GM21528 (cell line): Measurements from ENCODE around the gene SHE.
"Not testable (repeated sequence)": the region's sequence is repeated elsewhere in the genome, so short reads cannot be mapped to it uniquely, and the experiment has no call there.

ENCODE experiments used
- ATAC-seq: cut with Tn5 transposase; IDR thresholded peaks from one replicate; pipeline ENCODE4 v1.9.1; 2021; ENCODE audit warnings: mild to moderate bottlenecking, moderate library complexity; ENCODE audit not compliant: unreplicated experiment, low FRiP score

Gene SHE

DNA sequence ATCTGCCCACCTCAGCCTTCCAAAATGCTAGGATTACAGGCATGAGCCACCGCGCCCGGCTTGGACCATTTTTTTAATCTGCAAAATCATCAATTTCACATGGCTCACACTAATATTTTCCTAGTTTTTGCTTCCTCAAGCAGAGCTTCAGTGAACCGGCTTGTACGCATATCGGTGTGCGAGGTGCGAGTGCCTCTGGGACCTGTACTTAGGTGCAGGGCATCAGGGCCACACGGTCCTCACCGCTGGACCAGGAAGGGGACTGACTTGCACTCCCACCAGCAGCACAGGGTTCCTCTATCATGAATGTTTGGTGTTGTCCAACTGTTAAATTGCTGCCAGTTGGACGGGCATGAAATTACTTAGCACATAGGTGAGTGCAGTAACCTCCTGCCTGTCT is 15.4 kb upstream of the SHE start:
- no peak for ATAC-seq

DNA sequence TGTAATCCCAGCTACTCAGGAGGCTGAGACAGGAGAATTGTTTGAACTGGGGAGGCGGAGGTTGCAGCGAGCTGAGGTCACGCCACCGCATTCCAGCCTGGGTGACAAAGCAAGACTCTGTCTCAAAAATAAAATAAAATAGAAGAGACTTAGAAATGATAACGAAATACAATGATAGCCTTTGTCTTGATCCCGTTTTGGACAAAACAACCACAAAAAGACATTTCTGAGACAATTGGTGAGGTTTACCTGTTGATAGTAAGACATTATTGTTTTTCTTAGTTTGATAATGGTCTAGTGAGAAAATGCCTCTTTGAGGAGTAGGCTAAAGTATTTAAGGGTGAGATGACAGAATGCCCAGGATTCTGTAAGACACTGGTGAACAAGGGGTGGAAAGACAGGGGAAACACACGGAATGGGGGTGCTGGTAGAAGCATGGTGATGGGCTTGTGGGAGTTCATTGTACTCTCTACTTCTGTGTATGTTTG is 11.9 kb upstream of the SHE start:
- no peak for ATAC-seq

DNA sequence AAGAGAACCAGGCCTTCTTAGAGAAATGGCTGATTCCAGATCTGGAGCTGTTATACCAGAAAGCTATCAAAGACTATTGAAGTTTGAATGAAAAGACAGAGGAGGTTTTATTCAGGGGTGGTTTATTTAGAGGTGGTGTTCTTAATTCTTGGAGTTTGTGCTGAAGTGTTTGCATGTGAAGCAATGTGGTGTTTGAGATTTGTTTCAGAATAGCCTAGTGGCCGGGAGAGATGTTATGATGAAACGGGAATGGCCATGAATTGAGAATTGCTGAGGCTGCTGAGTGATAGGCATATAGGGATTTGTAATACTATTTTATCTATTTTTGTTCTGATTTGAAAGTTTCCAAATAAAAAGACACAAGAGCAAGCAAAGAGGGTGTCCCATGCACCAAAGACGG is 10.5 kb upstream of the SHE start:
- no peak for ATAC-seq

DNA sequence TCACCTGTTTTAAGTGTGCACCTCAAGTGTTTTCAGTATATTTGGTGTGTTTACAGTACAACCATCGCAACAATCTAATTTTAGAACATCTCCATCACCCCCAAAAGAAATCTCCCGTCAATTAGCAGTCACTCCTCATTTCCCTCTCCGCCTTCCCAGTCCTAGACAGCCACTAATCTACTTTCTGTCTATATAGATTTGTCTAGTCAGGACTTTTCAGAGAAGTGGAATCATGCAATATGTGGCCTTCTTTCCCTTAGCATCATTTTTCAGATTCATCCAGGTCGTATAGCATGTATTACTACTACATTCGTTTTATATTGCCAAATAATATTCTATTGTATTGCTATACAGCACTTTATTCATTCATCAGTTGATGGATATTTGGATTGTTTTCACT is 1.7 kb upstream of the SHE start:
- ATAC-seq: no peak

DNA sequence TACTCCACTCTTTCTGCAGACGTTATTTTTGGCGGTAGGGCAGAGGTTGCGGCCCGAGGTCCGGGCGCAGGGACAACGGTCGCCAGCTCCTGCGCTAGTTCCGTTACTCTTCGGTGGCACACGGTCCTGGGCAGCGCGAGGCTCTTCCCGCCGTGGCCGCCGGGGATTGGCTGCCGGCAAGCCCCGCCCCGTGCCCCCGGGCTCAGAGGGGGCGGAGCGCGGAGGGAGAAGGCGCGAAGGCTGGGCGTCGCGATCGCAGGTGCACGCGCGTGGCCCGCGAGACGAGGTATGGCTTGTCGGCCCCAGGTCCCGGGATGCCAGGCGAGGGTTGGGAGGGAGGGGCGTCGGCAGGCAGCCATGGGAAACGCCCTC is 518 bp upstream of the SHE start:
- no peak for ATAC-seq

DNA sequence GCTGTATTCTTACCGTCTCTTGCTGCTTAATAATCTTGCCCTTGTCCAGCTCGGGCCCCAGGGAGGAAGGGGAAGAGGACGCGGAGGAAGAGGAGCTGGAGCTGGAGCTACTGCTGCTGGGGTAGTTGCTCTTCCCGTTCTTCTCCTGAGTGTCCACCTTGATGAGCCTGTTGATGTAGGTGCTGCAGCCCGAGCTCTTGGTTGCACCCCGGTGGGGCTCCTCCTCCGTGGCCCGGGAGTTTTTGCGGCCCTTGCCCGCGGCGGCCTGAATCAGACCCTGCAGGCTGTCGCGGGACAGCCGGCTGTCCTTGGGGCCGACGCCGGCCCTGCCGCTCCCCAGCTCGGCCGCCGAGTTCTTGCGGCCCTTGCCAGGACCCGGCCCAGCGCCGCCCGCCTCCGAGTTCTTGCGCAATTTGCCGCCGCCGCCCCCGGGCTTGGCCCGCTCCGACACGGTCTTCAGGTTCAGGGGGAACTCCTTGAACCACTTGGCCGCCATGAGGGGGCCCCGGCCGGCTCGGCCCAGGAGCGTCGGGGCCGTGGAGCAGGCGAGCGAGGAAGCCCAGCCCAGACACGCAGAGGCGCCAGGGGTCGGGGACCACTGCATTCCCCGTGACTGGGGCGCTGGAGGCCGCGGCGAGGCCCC is 668 bp downstream of the SHE start:
- no peak for ATAC-seq

DNA sequence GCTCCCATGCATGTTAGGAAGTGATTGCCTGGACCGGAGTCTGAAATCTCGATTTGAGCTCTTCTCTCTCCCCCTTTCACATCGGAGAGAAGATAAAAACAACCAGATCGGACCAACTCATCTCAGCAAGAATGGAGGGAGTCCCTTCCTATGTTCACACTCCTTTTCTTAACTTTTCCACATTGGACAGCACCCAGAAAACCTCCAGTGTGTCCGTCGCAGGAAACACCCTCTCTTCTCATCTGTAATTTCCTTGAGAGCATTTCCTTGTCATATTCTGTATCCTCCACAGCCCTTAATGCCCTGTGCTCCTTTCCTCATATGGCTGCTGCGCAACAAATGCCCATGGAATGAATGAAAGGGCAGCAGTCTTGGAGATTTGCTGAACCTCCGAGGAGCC is 1.7 kb downstream of the SHE start:
- no peak for ATAC-seq

DNA sequence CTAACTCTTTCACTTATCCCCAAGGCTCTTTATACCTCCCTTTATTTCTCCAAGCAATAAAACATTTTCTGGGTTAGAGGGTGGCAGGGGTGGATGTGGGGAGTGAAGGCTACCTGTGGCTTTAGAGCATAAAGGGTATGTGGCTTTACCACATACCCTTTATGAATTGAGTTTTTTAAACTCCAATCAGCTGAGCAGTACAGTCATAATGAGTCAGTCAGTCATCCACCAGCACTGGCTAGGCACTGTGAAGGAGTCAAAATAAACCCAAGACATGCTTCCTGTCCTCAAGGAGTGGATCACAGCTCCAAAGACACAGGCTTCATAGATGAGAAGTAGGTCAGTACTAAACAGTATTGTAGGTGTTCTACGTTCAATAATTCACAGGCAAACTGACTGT is 2.8 kb downstream of the SHE start:
- no peak for ATAC-seq

DNA sequence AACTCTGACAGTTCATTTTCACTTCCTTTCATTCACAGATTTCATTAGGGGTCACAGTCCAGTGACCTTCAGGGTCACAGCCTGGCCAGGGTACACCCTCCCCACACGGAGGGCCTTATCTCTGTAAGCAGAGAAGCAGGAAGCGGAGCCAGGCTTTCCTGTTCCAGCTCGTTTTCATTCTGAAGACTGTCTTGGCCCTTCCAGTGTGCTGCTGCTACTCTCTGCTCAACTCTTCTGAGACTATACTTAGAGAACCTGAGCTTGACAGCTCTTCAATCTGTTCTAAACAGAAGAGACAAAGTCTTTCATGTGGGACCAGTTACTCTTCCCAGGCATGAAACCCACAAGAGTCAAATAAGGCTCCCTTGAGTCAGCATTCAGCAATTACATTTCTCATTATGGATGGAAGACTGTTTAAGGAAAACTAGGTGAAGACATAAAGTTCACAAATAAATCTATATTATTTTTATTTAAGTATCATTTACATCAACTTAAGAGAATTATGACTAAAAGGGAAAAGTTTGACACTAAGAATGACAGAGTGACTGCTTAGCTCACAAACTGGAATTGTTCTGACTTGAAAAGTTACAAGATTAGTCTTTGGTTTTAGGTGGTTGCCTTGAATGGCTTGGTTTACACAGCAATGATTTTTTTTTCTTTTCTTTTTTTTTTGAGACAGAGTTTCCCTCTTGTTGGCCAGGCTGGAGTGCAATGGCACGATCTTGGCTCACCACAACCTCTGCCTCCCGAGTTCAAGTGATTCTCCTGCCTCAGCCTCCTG is 5.0 kb downstream of the SHE start:
- no peak for ATAC-seq

DNA sequence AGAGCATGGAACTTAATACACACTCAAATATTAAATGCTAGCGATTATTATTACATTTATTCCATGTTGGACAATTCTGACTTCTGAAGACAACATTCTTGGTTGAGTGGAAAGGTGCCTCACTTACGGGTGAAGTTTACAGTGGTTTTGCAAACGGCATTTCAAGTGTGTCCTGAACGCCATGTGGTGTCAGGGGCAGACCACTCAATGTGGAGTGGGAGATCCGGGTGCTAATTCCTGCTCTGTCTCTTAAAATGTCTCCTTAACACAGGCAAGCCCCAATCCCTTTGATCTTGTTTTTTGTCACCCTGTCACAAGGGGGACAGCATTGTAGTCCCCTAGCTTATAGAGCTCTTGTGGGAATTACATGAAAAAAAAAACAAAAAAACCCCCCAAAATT is 5.8 kb downstream of the SHE start:
- ATAC-seq: no peak

DNA sequence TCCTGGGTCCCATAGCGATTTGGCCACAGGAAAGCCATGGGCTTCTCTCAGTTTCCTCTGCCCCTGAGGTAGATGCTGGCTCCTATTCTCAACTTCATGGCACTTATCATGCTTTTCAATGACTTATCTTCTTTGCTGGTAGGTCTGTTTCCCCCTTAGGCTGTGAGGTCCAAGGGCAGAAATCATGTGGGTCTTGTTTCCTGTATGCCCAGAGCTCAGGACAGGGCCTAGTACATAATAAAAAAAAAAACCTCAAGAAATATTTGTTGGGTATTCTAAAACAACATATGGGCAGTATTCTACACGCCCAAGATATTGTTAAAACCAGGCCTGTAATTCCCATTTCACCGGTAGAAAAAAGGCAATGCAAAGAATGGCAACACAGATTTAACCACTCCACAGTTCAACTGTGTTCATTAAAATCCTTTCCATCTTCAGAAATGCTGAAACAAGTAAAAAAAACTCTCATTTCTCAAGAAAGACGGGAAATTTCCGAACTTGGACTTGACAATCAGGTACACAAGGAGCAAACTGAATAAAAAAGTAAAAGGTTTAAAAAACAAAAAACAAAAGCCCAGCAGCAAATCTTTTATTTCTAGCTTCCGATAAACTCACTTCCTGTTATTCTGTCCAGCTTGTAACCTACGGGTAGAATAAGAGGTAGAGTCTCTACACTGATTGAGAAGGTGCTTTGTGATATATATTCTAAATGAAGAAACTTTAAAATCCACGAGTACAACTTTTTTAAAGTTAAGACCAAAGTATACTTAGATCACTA is 6.5 kb downstream of the SHE start:
- no peak for ATAC-seq

DNA sequence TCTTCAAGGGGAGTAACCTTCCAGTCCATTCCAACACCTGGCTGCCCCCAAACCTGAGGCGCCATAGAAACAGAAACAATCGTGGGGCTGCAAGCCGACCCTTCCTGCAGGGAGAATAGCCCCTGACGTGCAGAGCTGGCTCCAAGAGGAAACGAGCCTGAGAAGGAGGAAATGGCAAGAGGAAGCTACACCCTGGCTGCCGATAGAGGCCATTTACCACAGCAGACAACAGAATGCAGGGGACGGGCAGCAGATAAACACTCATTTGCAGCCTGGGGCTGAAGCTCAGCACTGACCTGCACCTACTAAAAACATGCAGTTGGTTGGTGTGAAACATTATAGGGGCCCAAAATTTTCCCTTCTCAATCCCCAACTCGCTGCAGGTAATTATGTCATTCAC is 8.9 kb downstream of the SHE start:
- ATAC-seq: no peak

DNA sequence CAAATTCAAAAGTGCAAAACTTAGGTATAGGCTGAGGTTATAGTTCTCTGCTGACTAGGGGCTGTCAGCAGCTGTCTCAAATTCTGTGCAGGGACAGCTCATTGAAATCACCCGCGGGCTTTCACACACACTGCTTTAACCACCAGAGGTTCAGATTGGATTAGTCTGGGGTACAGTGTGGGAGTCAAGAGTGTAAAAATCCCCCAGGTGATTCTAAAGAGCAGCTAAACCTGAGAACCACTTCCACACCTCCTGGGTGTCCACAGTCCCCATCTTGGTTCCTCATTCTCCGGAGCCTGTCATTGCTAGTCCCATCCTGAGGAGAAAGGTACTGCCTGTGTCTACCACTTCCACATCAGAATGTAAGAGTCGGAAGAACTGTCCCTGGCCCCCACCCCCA is 10.1 kb downstream of the SHE start:
- no peak for ATAC-seq

DNA sequence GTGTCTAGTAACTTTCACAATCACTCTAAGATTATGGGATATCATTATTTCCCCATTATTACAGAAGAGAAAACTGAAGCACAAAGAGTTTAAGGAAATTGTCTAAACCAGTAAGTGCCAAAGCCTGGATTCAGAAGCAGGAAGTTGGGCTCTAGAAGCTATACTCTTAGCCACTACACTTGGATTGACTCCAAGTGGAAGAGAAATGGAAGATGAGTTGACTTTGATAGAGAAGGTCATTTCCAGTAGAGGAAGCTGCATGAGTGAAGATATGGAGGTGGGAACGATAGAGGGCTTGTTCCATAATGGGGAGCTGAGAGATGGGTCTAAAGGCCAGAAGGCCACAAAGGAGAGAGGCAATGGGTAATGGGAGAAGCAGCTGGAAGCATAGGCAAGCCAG is 11.9 kb downstream of the SHE start:
- ATAC-seq: no peak

DNA sequence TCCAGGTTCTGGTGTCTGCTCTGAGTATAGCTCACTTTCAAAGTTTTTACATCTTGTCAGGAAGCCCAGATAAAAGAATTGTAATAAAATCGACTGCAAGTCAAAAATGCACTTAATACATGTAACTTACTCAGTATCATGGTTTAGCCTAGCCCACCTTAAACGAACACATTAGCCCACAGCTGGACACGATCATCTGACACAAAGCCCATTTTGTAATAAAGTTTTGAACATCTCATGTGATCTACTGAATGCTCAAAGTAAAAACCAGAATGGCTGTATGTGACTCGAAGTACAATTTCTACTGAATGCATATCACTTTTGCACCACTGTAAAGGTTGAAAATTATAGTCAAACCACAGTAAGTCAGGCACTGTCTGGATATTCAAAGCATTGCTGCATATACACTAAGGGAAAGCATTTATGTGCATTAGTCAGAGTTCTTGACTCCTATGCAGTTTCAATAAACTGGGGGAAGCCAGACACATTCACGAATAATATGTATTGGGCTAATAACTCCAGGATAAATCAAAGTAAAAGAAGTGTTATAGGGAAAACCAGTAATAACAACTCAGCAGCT is 12.4 kb downstream of the SHE start:
- no peak for ATAC-seq

DNA sequence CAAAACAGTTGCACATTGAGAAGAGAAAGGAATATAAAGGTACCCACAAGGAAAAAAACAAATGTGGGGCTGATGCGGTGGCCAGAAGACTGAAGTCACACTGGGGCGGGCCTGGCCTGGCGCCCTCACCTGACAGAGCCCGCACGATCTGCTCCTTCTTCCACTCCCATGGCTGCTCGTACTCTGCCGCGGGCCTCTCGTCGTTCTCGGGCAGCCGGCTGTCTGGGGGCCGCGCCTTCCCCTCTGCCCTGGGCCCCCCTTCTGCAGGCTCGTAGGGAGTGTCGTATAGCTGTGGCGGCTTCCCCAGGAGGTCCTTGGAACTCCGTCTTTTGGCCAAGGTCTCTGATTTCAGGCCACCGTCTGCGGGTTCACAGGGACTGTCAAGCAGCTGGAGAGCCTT is 13.3 kb downstream of the SHE start:
- ATAC-seq: no peak

DNA sequence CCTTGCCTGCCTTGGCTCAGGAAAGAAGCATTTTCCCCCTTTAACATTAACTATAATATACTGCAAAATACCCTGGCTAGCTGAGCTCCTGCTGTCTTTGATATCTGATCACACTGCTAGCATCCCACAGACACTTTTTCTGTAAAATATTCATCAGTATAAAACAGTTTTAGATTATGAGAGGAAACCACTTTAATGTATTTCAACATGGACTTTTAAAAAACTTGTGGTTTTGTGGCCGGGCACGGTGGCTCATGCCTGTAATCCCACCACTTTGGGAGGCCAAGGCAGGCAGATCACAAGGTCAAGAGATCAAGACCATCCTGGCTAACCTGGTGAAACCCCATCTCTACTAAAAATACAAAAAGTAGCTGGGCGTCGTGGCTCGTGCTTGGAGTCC is 15.5 kb downstream of the SHE start:
- ATAC-seq: not testable (repeated sequence)

DNA sequence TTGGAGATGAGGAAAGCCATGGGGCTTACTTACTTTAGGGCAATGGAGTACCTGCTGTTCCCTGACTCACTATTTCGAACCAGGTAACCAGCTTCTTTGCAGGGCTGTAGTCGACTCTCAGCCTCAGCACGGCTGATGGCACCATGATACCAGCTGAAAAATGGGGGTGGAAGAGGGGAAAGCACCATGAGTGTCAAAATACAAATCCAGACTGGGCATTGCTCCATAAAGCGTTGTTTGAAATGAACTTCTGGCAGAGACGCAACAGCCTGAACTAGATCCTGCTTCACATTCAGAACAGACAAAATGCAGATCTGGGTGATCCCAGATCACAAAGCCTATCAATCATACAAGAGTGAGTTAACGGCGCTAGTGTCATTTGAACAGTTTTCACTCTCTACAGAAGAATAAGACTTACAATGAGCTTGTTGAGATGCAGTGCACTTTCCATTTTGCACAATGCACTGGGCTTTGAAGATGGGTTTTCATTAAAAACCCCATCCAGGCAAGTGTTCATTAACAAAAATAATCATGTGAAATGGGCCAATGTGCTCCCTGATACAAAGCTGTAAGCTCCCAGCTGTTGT is 16.2 kb downstream of the SHE start:
- no peak for ATAC-seq

DNA sequence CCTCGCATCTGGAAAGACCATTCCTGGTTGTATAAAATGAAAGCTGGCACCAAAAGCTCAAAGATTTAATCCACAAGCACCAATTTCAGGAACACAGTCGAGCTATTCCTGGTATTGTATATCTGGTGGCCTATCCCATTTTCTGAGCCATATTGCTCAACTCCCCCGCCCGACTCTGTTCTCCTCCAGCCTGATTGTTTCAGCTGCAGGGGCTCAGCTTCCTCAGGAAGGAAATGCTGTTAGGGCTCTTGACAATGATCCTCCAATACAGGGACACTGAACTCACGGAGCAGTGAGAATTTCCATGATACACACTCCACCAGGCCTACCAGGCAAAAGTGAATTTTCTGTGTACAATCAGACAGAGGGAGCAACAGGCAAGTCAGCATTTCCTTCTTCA is 17.1 kb downstream of the SHE start:
- no peak for ATAC-seq

DNA sequence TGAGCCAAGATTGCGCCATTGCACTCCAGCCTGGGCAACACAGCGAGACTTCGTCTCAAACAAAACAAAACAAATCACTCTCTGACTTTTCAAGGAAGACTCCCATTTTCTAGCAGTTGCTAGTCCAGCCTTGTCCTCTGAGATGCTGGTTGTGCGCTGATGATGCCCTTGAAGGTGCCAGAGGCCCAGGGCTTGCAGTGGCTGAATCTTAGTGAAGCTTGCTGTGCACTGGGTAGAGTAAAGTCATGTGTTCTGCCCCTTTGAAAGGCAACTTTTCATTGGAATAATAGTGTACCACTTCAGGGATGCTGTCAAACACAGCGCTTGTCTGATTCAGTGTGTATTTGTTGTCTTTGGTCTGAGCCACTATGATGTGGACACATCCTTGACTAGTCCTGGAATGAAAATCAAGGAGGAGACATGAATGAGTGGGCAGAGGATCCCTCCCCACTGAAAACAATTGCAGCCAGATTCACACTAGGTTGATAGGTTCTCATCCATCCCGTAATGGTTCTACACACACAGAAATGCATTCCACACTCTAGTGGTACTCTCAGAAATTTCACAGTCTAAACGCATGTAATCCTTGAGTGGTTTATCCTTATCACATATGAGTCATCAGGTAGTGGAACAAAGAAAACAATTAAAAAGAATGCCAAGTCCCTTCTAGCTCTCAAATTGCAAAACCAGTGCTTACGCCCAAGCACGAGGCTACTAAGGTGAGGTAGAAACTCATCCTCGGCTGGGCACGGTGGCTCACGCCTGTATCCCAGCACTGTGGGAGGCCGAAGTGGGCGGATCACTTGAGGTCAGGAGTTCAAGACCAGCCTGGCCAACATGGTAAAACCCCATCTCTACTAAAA is 18.0 kb downstream of the SHE start:
- no peak for ATAC-seq
